Lower leg skin (tissue), 4 donors: ENCODE data around the gene STXBP6. TPM values are rescaled to one million over a fixed set of nuclear protein-coding genes. Genes with fewer than 3 reads are reported as not detected.

Experiments
- DNase-seq, 2 donors: peaks; one replicate each; pipeline ENCODE4 v3.0.0-alpha.2; 2019; ENCODE audit warnings: low spot score in 2 of 2
- H3K4me3 ChIP-seq: fragments of 200-600 bp; sonication (generic); 2 replicates; pipeline ENCODE4 v1.5.1; 2017; ENCODE audit warnings: mild to moderate bottlenecking, low read depth; ENCODE audit not compliant: poor library complexity, severe bottlenecking
- POLR2A ChIP-seq, 2 donors: fragments of 450-650 bp; IDR thresholded peaks; one replicate each; pipeline ENCODE4 v1.6.1; 2016 to 2017; ENCODE audit warnings: antibody characterized with exemption in 2 of 2, mild to moderate bottlenecking in 1 of 2, moderate library complexity in 1 of 2
- WGBS, 2 donors: methylation state at CpG; one replicate each; pipeline ENCODE4 v1.1.5; 2018; 5-methylcytosine and 5-hydroxymethylcytosine counted together
- intact Hi-C: fragments of 100-400 bp; cut with DNase I; formaldehyde crosslinking; loops from one replicate; pipeline ENCODE4 v1.15.0; 2023; ENCODE audit warnings: low total_unique reads
- total RNA-seq, 4 donors: library from RNA; depleted of rRNA; stranded (reverse); fragments of >200 nt; gene quantifications; one replicate each; pipeline ENCODE4 v1.1.0, GENCODE V29; 2016
- TF ChIP-seq, protein P1 (sequence below), 3 donors: fragments of 450-650 bp; IDR thresholded peaks; one replicate each; pipeline ENCODE4 v1.5.1; 2016; ENCODE audit warnings: antibody characterized with exemption in 3 of 3, mild to moderate bottlenecking in 3 of 3, moderate library complexity in 2 of 3

STXBP6 gene
- total RNA-seq, 4 donors from 2014 or later = 24.6 to 49.3 (median 36.9) TPM

DNA sequence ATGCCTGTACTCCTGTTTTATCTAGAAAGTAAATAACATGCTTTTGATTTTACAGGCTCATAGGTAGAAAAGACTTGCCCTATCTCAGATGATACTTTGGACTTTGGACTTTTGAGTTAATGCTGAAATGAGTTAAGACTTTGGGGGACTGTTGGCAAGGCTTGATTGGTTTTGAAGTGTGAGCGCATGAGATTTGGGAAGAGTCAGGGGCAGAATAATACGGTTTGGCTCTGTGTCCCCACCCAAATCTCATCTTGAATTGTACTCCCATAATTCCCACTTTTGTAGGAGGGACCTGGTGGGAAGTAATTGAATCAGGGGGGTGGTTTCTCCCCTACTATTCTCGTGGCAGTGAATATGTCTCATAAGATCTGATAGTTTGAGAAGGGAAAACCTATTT lies 259.8 kb downstream of the STXBP6 start:
- H3K4me3 ChIP-seq = no peak overlapping the region
- DNase-seq = no peak
- TF ChIP-seq, protein P1, sequence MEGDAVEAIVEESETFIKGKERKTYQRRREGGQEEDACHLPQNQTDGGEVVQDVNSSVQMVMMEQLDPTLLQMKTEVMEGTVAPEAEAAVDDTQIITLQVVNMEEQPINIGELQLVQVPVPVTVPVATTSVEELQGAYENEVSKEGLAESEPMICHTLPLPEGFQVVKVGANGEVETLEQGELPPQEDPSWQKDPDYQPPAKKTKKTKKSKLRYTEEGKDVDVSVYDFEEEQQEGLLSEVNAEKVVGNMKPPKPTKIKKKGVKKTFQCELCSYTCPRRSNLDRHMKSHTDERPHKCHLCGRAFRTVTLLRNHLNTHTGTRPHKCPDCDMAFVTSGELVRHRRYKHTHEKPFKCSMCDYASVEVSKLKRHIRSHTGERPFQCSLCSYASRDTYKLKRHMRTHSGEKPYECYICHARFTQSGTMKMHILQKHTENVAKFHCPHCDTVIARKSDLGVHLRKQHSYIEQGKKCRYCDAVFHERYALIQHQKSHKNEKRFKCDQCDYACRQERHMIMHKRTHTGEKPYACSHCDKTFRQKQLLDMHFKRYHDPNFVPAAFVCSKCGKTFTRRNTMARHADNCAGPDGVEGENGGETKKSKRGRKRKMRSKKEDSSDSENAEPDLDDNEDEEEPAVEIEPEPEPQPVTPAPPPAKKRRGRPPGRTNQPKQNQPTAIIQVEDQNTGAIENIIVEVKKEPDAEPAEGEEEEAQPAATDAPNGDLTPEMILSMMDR (IDR thresholded peaks at IDR 0.05) = no peak
- no peak for TF ChIP-seq POLR2A (IDR thresholded peaks at IDR 0.05)
- WGBS, 2 donors = 88% methylated on average over 3 of the region's 3 CpGs
- intact Hi-C loops = no loop called here

DNA sequence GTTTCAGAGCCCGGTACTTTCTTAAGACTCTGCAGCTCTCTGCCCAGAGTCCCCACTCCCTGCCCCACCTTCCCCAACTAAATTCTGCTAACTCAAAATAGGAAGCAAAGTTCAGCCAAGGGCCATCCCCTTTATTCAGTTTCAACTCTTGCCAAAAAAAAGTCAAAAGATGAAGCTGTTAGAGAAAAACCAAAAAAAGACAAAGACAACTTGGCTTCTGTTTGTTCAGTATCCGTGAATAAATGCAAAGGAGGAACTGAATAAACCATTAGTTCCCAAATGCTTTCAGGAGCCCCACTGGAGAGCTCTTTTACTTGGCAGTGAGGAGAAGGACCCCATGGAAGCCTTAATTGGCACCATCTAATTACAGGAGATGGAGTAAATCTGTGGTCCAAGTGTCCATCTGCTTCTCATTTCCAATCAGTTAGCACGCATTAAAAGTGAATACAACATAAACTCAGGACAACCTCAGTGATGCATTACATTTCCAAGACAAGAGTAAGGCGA lies 260.5 kb downstream of the STXBP6 start:
- no peak for DNase-seq
- WGBS, 2 donors = 25 to 30% methylated on average over 4 of the region's 4 CpGs
- TF ChIP-seq POLR2A (IDR thresholded peaks at IDR 0.05) = no peak
- TF ChIP-seq, protein P1 (IDR thresholded peaks at IDR 0.05) = no peak

DNA sequence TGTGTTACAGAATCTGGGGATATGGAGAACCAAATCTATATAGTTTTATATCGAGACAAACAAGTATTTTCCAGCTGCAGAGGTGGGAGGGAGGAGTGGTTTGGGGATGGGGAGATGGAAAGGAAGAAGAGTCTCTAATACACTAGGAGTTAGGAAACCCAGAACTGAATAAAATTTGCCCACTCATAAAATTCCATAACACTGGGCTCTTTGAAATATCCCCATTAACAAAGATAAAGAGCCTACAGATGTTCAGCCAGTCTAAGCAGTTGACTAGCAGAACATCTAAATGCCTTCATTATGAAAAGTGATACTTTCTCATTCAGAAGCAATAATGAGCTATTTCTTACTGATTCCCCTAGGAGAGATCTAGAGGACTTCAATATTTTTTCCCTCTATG lies 264.2 kb downstream of the STXBP6 start:
- H3K4me3 ChIP-seq = no peak overlapping the region
- no peak for DNase-seq
- TF ChIP-seq POLR2A (IDR thresholded peaks at IDR 0.05) = no peak
- TF ChIP-seq, protein P1 (IDR thresholded peaks at IDR 0.05) = no peak
- intact Hi-C loops = no loop called here
- WGBS, 2 donors = 88 to 89% methylated on average over 1 of the region's 1 CpG

More for the DNA sequence above, 260.5 kb downstream of the STXBP6 start:
- H3K4me3 ChIP-seq = no peak overlapping the region
- intact Hi-C loops = no loop called here

DNA sequence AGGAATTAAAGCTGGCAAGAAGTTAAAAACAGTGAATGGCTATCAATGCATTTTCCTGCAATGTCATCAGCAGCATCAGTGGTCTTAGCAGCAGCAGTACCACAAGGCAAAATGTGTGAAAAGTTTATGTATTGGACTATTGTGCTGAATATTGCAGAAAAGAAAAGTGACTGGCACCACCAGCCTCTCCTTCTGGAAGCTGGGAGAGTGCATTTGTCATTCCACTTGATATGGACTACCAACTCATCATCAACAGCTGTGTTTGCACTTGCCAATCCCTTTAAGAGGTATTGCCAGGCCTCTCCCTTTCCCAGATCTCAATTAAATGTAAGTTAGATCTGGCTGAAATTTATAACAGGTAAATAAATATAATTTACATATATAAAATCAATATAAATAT lies 265.0 kb downstream of the STXBP6 start:
- intact Hi-C loops = no loop called here

DNA sequence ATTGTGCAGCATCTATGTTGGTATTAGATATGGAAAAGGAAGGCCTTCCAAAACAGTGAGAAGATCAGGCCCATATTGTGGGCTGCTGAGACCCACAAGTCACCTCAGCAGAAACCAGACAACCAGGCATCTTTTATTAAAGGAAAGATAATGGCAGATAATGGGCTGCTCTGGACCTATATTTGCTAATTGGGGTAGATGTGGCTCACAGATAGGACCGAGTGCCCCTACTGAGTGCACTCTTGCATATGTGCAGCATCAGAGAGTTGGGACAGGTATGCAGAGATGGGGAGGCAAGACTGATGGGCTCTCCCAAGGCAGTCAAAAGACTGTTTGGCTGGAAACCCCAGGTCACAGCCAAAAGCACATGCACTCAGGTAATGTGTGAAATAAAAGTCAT lies 266.2 kb downstream of the STXBP6 start:
- no peak for DNase-seq
- intact Hi-C loops = no loop called here
- 78 to 89% methylated on average over 1 of the region's 1 CpG for WGBS, 2 donors
- TF ChIP-seq, protein P1 (IDR thresholded peaks at IDR 0.05) = no peak
- no peak for TF ChIP-seq POLR2A (IDR thresholded peaks at IDR 0.05)
- H3K4me3 ChIP-seq = no peak overlapping the region

More for the DNA sequence above, 265.0 kb downstream of the STXBP6 start:
- H3K4me3 ChIP-seq = no peak overlapping the region
- DNase-seq = no peak
- no peak for TF ChIP-seq POLR2A (IDR thresholded peaks at IDR 0.05)
- TF ChIP-seq, protein P1 (IDR thresholded peaks at IDR 0.05) = no peak

DNA sequence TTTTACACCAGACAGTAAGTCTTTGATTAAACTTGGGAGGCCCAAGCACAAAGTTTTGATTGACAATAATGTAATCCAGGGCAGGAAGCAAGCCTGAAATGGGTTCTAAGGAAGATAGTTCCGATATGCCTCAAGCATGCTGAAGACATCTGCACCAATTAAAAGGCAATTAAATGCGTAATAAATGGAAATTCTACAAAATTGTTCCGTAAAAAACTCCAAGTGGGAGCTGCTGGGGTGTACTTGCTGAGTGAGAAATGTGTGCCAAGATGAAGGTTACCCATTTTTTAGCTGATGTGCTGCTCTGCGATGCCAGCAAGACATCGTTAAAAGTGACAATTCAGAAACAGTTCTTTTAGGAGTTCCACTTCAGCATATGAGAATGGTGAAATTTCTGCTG lies 269.7 kb downstream of the STXBP6 start:
- H3K4me3 ChIP-seq = no peak overlapping the region
- TF ChIP-seq POLR2A (IDR thresholded peaks at IDR 0.05) = no peak
- TF ChIP-seq, protein P1 (IDR thresholded peaks at IDR 0.05) = no peak
- intact Hi-C loops = no loop called here
- no peak for DNase-seq
- WGBS, 2 donors = 33 to 37% methylated on average over 5 of the region's 5 CpGs
